Measurements from ENCODE around the gene ITGA3.
"Not testable (repeated sequence)": the region's sequence is repeated elsewhere in the genome, so short reads cannot be mapped to it uniquely, and the experiment has no call there.

The ITGA3 gene

DNA sequence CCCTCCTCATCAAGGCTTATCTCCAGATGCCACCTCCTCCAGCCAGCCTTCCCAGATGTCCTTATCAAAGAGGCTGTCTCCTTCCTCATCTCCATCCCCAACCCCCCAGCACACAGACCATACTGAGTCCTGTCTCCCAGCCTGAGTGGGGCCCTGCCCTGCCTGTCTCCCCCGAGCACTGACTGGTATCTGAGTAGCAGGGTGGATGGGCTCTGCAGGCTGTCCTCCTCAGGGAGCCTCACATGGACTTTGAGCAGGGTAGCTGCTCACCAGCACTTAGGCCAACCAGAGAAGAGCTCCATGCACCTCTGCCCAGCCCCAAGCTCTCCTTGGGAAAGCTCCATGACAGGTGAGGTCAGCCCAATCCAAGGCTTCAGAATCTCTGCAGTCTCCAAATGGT lies 20.0 kb upstream of the ITGA3 start:
- DNase-seq, result no peak

DNA sequence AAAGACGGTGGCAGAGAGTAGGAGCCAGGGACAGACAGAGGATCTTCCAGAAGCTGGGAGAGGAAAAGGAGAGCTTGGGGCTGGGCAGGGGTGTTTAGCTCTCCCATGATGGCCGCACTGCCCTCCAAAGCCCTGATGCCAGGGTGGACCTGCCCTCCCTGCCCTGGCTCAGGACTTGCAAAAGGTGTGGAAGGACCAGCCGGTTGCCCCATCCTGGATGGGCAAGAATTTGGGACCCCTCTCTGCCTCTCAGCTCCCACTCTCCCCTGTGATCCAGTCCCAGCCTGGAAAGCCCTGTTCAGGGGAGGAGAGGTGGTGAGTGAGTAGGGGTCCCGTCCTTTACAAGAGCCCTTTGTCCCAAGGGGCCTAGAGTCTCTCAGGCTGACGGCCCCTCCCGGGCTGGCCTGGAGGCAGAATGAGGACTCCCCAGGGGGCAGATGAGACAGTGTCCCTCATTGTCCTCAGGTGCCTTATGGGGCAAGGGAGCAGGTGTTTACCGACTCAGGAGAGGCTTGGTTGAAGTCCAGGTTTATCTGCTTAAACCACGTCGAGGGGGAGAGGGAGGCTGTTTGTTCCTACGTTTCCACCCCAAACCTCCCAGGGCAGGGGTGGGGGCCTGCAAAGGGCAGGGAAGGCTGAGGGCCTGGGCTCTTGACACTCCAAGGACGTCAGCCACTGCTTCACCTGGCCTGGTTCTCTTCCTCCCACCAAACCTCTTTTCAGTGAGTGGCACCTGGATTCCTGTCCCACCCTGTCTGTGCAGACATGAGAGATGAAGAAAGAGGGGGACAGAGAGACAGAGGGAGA lies 19.3 kb upstream of the ITGA3 start:
- peak; percentile 30 for DNase-seq

DNA sequence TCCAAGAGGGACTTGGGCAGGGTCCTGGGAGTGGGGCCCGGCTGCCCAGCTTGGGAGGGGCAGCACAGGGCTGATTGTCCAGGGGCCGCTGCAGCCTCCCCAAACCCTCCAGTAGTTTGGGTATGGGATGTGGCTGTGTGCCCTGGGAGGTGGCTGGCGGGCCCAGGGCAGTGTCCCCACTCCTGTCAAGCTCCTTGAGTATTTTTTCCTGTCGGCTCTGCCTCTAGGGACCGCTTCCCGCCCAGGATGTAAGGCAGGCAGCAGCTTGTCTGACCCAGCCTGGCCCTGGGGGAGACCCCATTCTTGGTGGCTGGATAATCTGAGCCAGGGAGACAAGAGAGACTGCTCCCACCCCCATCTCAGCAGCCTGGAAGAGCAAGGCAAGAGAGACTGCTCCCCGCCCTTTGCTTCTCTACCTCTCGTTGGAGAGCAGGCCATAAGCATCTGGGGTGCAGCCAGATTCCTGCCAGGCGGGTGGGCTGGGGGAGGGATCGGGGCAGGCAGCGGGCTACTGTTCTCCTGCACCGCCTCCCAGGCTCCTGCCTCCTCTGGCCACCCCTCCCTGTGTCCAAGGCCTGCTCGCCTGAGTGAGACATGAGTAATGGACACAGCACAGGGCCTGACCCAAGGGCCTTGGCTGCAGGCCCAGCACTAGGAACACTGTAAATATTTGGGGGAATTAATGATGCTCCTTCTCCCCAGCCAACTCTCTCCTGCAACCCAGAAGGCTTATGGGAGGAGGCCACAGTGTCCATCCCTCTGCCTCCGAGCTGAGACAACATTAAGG lies 18.4 kb upstream of the ITGA3 start:
- DNase-seq, result peak; percentile 22

DNA sequence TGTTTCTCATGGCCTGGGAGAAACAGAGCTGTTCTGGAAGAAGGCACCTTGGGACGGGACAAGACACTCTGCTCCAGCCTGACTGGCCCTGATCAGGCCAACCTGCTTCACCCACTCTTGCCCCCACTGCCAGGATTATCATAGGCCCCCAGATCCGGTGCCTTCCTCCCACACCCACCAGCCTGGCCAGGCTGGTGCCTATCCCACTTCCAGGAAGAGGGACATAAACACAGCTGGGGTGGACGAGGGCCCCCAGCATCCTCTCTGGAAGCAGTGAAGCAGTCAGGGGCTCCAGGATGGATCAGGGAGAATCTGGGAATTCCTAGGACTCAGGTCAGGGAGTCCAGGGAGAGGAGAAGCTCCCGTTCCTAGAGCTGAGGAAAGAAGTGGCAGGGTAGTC lies 16.9 kb upstream of the ITGA3 start:
- no peak for DNase-seq

DNA sequence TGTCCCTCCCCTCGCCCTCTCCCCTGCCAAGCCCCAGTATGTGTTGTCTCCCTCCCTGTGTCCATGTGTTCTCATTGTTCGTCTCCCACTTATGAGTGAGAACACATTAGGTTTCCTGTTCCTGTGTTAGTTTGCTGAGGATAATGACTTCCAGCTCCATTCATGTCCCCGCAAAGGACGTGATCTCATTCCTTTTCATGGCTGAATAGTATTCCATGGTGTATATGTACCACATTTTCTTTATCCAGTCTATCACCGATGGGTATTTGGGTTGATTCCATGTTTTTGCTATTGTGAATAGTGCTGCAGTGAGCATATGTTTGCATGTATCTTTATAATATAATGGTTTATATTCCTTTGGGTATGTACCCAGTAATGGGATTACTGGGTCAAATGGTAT lies 15.4 kb upstream of the ITGA3 start:
- DNase-seq, result not testable (repeated sequence)

DNA sequence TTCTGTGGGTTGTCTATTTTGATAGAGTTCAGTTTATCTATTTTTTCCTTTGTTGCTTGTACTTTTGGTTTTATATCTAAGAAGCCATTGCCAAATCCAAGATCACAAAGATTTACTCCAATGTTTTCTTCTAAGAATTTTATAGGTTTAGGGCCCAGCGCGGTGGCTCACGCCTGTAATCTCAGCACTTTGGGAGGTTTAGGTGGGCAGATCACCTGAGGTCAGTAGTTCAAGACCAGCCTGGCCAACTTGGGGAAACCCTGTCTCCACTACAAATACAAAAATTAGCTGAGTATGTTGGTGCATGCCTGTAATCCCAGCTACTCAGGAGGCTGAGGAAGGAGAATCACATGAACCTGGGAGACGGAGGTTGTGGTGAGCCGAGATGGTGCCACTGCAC lies 13.7 kb upstream of the ITGA3 start:
- DNase-seq, result no peak

DNA sequence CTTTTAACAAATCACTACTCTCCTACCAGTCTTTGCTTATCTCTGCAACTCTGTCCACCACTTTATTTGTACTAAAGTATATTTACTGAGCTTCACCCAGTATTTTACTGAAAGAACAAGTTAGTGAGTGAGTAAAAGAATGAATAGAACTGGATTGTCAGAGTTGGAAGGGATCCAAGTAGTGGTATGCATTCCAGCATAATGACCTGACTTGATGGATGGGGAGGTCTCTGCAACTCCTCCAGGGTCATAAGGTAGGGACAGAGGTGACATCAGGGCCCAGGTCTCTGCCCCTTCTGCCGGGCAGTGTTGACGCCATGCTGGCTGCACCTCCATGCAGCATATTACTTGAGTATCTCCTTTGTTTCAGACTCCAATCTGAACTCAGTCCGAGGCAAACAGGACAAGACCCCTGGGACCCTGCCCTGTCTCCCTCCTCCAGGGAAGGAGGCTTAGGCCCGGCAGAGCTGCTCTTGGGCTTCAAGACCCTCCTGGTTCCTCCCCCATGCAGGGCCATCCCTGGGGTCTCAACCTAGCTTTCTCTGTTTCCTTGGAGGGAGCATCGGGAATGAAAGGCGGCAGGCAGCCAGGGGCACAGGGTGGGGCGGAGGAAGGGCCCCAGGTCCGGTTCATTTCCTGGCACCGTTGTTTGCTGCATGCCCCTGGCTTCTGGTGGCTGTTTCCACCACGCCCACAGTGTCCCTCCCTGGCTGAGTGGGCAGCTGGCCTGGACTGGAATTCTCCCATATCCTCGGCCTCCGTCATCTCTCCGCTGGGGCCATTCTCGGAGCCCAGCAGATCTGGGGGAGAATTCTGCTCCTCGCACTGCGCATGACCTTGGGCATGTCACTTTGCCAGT lies 12.4 kb upstream of the ITGA3 start:
- no peak for DNase-seq

DNA sequence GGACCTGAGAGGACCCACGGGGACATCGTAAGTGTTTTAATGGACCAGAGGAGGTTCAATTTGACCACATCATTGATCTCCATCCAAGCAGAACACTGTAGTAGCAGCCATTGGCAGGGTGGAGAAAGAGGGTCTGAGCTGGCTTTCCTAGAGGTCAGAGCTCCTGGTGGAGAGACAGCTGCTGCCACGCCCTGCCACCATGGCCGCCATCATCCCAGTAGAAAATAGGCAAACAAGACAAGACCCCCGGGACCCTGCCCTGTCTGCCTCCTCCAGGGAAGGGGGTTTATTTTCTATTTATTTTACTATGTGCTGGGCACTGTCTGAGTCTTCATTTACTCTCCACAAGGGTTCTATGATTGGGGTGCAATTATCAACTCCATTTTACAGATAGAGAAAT lies 11.4 kb upstream of the ITGA3 start:
- no peak for DNase-seq

DNA sequence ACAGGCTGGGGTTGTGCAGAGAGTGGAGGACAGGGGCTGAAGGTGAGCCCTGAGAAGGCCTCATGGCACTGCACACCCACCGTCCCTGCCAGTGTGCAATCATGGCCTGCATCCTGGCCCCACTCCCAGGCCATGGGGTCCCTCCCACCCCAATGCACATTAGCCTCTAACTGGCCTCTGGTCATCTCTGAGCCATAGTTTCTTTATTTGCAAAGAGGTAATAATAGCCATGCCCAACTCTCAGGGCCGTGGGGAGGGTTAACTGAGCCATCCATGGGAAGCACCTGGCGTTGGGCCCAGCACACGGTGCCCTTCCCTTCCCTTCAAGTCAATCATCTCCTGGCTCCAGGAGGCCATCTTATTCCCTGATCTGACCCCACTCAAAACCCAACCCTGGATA lies 10.8 kb upstream of the ITGA3 start:
- no peak for DNase-seq

DNA sequence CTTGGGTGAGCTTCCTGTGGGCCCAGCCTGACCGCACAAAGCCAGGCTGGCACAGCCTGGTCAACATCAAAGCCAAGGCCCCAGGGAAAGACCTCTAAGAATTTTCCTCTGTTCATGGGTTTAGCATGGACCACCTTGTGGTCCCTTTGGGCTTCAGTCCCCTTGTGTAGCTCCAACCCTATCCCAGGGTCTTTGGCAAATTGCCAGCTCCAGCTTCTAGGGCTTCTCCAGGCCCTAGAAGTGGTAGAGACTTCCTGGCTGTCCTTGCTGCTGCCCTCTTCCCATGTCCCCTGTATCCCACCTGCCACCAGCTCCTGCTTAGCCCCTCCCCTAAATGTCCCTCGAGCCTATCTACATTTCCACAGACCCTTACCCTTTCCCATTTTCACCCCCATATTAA lies 9.7 kb upstream of the ITGA3 start:
- no peak for DNase-seq

DNA sequence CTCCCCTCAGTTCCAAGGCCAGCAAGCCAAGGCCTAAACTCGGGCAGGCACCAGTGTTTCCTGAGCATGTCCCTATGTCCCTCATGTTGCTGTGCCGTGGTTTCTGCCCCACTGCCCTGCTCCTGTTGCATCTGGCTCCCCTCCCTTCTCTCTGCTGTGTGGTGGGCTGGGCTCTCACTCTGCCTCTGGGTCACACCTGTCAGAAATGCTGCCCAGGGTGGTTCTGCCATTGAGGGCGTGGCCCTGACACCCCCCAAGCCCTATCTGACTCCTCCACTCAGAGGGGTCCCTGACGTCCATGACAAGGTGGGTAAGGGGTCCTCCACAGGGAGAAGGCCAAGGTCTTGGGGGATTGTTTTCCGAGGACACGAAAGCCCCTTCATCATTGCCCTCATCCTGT lies 9.2 kb upstream of the ITGA3 start:
- DNase-seq, result no peak

DNA sequence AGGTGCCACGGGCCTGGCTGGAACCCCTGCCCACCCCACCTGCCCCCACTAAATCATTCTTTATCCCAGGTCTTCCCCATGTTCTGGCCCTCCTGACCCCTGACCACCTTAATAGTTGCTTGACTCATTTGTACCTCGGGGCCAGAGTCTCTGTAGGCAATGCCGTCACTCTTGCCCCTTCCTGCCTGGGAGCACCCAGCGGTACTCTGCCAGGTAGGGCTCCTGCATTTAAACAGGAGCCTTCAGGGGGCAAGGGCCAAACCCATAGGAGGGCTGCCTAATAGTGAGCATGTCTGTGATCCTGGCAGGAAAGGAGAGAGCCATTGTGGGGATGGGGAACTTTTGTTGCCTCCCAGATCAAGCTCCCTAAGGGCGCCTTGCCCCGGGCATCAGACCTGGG lies 8.8 kb upstream of the ITGA3 start:
- DNase-seq, result no peak

DNA sequence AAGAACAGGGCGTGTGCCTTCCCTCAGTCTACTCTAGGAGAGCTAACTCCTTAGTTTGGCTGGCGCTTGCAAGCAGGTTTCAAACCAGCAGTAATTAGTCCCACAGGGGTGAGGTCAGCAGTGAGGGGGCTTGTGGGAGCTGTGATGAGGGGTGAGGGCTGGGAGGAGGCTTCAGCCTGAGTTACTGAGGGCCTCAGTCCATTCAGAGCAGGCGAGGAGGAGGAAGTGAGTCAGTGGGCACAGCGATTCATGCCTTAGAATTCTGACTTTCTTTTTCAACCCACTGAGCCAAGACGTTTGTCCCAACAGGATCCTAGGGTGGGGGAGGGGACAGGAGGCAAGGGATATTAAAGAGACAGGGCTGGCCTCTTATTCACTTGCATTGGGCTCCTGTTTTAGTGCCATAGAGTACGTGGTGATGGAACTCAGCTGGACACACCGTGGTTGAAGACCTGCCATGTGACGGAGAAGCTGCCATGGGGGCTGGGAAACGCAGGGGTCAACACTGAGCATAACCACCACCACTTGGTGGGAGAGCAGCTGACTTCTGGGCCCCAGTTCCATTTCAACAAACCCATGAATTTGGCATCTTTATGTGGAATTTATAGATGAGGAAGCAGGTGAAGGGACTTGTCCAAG lies 8.3 kb upstream of the ITGA3 start:
- no peak for DNase-seq

DNA sequence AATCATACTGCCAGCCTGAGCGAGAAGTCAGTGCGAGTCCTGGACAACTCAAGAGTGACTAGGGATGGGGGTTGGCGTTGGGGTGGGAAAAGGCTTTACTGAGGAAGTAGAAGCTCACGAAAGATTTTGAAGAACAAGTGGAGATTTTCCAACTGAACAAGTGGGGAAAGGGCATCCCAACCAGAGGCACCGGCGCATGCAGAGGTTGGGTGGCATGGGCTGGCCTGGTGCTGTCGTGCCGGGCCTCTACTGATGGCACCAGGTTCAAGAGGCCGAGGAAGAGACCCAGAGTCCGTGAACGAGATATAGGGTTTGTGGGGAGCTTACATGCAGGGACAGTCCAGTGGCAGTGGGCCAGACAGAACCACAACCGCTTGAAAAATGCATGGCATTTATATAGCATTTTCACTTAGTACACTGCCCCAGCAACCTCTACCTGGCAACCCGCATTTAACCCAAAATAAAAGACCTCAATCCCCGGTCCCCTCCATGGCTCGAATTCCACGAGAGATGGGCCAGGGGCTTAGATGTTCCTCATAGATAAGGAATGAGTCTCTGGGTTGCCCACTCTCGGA lies 7.7 kb upstream of the ITGA3 start:
- no peak for DNase-seq

DNA sequence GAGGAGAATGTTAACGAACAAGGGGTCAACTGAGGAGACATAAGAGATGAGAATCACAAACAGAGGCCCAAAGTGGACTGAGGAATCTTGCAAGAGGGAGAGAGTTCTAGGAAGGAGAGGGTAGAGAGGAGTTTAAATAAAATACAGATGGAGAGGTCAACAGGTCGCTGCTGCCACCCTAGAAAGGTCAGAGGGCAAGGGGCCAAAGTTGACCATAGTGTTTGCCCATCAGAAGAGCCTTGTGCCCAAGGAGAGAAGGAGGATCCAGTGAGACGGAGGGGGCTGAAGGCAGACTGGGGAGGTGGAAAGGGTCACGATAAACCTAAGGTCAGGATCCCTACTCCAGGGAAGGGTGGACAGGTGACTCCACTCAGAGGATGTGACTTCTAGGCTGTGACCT lies 6.9 kb upstream of the ITGA3 start:
- no peak for DNase-seq

DNA sequence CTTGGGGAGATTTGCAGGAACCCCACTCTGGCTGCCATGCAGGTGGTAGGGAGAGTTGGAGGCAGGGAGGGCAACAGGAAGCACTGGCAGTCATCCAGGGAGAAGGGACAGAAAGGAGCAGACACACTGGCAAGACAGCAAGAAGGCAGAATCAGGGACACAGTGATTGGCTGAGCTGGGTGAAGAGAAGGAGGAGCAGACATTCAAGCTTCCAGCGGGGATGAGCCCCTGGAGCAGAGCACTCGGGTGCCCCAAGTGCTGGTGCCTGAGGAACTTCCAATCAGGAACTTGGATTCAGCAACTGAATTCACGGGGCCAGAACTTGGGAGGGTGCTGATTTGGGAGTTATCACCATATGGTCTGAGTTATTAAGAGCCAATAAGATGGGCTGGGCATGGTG lies 6.3 kb upstream of the ITGA3 start:
- no peak for DNase-seq

DNA sequence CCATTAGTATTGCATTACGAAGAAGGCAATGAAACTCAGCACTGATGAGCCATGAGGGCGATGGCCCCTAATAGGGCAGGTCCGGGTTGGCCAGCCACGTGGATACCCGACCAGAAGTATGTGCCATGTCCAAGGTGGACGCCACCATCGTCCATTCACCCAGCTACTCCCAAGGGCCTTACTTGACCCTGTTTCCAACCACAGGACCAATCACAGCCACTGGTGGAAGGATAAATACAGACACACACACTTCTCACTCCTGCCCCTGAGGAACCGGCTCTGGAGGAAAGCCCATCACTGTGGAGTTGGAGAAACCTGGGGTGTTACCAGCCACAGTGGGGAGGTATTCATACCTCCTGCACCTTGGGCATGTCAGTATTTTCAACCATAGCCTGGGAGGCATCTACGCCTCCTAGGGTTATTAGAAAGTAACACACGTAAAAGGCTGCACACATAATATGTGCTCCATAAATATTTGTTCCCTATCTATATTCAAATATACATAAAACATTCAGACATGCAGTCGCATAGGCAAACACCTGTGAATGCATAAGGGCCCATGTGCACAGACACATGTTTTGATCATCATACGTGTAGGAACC lies 5.4 kb upstream of the ITGA3 start:
- no peak for DNase-seq

DNA sequence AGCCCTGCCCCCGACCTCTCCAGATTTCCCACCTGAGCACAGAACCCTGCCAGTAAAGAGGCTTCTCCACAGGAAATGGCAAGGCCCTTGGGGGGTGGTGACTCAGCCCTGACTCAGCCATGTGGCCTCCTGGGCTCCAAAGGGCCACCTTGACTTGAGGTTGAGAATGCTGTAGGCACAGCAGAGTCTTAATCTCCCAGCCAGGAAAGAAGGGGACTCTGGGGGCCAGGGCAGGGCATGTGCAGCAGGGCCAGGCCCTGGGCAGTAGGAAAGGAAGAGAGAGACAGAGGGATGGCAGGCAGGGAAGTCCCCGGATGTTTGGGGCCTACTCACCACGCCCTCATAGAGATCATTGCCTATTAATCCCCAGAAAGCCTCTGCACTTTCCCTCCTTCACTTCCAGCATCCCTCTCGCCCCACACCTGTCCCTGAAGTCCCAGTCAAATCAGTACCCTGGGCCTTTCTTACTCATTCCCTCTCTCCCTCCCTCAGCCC lies 4.8 kb upstream of the ITGA3 start:
- no peak for DNase-seq

DNA sequence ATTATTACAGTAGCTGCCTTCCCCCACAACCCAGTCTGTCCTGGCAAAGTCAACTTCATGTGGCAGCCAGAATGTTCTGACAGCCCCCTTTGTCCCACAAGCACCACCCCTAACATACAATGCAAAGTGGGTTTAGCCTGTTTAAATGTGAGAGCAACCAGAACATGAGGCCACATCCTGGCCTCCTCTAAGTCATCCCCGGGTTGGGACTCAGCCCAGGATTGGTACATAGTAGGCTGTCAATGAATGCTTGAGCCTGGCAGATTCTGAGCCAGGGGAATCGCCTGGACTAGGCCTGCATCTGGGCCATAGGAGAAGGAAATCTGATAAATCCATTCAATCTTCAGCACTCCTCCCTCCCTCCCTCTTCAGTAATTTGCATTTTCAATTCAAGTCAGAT lies 4.3 kb upstream of the ITGA3 start:
- DNase-seq, result no peak

DNA sequence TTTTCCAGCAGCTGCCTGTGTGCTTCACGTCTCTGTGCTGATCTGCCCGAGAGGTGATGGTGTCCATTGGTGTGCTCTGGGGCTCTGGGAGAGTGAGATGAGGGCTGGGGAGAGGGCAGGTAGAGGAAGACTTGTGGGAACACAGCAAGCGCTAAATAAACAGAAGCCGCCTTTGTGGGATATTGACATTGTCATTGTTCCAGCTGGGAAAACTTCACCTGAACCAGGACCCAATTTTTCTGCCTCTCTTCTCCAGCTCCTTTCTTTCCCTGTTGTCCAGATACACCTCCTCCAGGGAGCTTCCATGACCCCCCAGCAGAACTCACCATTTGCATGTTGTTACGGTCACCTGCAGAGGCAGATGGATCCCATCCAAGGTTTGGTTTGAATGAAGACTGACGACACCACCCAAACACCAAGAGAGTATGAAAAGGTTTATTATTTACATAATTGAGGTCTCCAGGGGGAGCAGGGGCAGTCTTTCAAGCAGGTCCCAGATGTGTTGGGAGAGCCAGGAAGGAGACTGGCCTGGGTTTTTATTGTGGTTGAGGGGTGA lies 3.6 kb upstream of the ITGA3 start:
- DNase-seq, result peak; percentile 72

DNA sequence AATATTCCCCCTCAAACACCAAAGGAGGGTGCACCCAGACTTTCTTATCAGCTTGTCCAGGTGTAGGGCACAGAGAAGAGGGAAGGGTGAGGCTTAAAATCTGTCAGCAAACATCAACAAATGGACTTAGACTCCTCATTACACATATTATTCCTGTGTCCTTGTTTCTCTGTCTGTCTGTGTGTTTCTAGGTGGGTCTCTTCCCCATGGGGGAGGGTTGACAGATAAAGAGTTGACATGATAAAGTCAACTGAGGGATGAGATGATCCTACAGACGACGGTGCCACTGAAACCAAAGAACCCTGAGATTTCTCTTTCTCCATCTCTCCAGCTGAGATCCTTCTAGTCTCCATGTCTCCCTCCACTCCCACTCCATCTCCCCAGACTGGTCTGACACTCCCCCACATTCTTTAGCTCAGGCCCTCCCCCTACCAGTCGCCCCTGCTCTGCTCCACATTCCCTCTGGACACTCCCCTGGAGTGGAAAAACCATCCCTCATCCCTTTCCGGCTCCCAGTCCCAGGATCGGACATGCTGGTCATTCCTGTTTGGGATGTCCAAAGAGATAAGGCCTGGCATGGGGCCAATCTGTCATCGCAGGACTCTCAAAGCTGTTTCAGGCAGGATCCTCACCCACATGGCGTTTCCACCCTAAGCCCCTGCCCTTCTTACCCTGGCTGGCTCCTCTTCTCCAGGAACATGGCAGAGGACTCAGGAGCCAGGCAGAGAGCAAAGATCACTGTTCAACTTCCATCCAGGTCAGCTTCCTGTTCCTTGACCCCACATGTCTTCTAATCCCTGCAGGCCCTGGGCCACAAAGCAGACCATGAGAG lies 2.9 kb upstream of the ITGA3 start:
- DNase-seq, result no peak
